ENCODE data around the gene MDGA2.

DNA sequence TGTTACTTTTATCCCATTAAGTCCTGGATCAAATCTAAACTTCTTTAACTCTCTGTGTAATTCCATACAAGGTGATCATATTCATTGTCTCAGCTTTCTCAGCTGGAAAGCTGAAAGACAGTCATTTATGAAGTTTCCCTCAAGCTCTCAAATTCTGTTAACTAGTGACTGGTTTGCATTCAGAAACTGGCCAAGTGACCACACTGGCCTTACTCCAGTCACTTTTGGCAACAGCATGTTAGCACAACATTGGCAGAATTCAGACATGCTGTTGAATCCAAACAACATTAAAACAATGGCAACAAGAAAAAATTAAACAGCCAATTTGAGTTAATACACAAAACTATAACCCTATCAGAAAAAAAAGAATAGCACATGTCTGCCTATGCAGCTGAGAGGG is 343.3 kb downstream of the MDGA2 start:
- no peak for TF ChIP-seq POLR2AphosphoS5 (IDR thresholded peaks at IDR 0.05; ENCODE audit: borderline replicate concordance, low read depth, low read length)
- TF ChIP-seq EZH2 (IDR thresholded peaks at IDR 0.05), result no peak
